ENCODE results near the gene PTPRN2. TPM values are rescaled to one million over a fixed set of nuclear protein-coding genes. Genes with fewer than 3 reads are reported as not detected.

PTPRN2 gene
- total and polyA plus RNA-seq, 2 of the 8 experiments (the other 6 are each of a cell fraction or from before 2014, with no cell fraction given) = 2.6 to 4.5 TPM

DNA sequence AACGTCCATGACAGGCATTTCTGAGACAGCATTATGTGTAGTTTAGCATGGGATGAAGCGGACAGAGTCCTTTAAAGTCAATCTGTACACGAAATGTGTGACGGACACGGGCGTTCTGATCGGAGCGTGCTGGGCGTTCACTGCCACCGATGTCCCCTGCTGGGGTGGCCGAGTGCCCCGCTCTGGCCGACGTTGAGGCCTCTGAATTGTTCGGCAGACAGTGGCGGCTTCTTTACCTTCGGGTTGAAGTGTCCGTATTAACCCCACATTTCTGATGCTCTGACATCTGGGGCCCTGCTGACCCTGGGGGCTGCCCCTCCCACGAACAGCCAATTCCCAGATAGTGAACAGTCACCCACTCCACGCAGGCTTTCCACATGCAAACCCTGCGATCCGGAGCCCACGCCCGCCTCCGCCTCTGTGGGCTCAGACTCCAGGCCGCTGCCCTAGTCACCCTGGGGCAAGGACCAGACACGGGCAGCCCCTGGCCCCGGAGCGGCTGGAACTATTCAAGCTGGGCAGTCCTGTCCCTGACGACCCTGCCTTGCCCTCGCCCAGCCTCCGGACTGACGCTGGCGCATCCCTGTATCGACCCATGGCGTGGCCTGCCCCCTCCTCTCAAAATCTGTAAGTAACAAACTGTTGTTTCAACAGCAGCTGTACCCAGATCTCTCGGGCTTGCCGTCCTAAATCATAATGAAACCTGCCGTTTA lies 445.7 kb downstream of the PTPRN2 start:
- no peak overlapping the region for H3K4ac ChIP-seq (replicated peaks; ENCODE audit: insufficient read length, low read depth, low read length)
- H3K27me3 ChIP-seq (replicated peaks in 1 of 4; ENCODE audit: control insufficient read depth in 3 of 4, extremely low read depth in 1 of 4, insufficient read depth in 3 of 4, low read length in 3 of 4) = no peaks in the 10 kb centered on the region
- H2BK12ac ChIP-seq (ENCODE audit: low read depth, low read length) = no peak overlapping the region
- H3K14ac ChIP-seq (ENCODE audit: insufficient read length) = no peak overlapping the region
- ChIA-PET POLR2A (ENCODE audit: partially characterized antibody) (no interaction called here), CTCF (ENCODE audit: partially characterized antibody) (no interaction called here)
- no peak overlapping the region for H2BK5ac ChIP-seq (ENCODE audit: low read depth, low read length)
- H2AK5ac ChIP-seq (ENCODE audit: low read depth, low read length) = no peak overlapping the region
- H2BK20ac ChIP-seq (ENCODE audit: low read length) = no peak overlapping the region
- no peak overlapping the region for H3K9ac ChIP-seq (replicated peaks in 1 of 4; ENCODE audit: extremely low read depth in 1 of 4, low read depth in 3 of 4, low read length in 3 of 4)
- H2AFZ ChIP-seq (ENCODE audit: low read length) = no peak overlapping the region
- FAIRE-seq = no peak
- WGBS, 2 experiments (ENCODE audit: extremely low coverage in 1 of 2, insufficient coverage in 1 of 2, insufficient read length in 1 of 2, insufficient replicate concordance in 2 of 2, low coverage in 1 of 2, low lambda C conversion rate in 2 of 2, missing lambda C conversion rate in 1 of 2) = 79% methylated on average over 39 of the region's 39 CpGs; no CpG with 5 or more reads in 1 of the 2 experiments
- H3K23ac ChIP-seq (ENCODE audit: insufficient read length) = no peak overlapping the region
- no peak overlapping the region for H3K27ac ChIP-seq (ENCODE audit: low read depth, low read length)
- no peaks in the 10 kb centered on the region for H3K79me2 ChIP-seq (ENCODE audit: control insufficient read depth in 1 of 2, insufficient read depth in 2 of 2, low read length in 2 of 2)
- H3K23me2 ChIP-seq (ENCODE audit: low read depth, low read length) = no peaks in the 10 kb centered on the region
- H3K18ac ChIP-seq (ENCODE audit: extremely low read depth, low read length) = no peak overlapping the region
- H4K8ac ChIP-seq (ENCODE audit: extremely low read depth, insufficient read depth, low read length) = peak overlapping the region; percentile 41
- TF ChIP-seq E2F6 (IDR thresholded peaks at IDR 0.05) (no peak), CBX8 (IDR thresholded peaks at IDR 0.05; ENCODE audit: borderline replicate concordance, low read depth, low read length) (no peak), SUZ12 (IDR thresholded peaks at IDR 0.05; ENCODE audit: low read length) (no peak), TCF12 (IDR thresholded peaks at IDR 0.05; ENCODE audit: low read depth, low read length) (no peak), POU5F1 (IDR thresholded peaks at IDR 0.05; ENCODE audit: low read depth, low read length) (no peak)
- H3K4me2 ChIP-seq (ENCODE audit: insufficient read depth in 1 of 2, low read depth in 2 of 2, low read length in 2 of 2) = no peak overlapping the region
- no peak overlapping the region for H4K5ac ChIP-seq (ENCODE audit: insufficient read length, low read depth, low read length)
- H3K56ac ChIP-seq (replicated peaks; ENCODE audit: insufficient read length, low read depth, low read length) = no peak overlapping the region
- no peak overlapping the region for H3K4me3 ChIP-seq (ENCODE audit: extremely low read depth in 1 of 4, insufficient read depth in 2 of 4, low read depth in 3 of 4, low read length in 4 of 4)
- H3K79me1 ChIP-seq (ENCODE audit: low read depth, low read length) = no peaks in the 10 kb centered on the region
- no peak overlapping the region for H2BK15ac ChIP-seq (ENCODE audit: low read length)
- H3K4me1 ChIP-seq (replicated peaks in 1 of 4; ENCODE audit: control insufficient read depth in 3 of 4, insufficient read depth in 4 of 4, low read length in 3 of 4) = no peaks in the 10 kb centered on the region
- H3K36me3 ChIP-seq (ENCODE audit: control insufficient read depth in 2 of 4, insufficient read depth in 4 of 4, low read length in 3 of 4) = no peaks in the 10 kb centered on the region
- no peak overlapping the region for H4K91ac ChIP-seq (replicated peaks; ENCODE audit: insufficient read length, low read length)
- H4K20me1 ChIP-seq (replicated peaks in 1 of 2; ENCODE audit: control insufficient read depth in 1 of 2, insufficient read depth in 2 of 2, low read length in 2 of 2) = no peaks in the 10 kb centered on the region
- H3K9me3 ChIP-seq (ENCODE audit: insufficient read depth in 2 of 2, low read depth in 1 of 2, low read length in 1 of 2) = peaks cover 5 to 67% of the 10 kb centered on the region in 2 experiments; a peak in 3 of 4 replicates
- no peak for DNase-seq (ENCODE audit: low read depth in 1 of 2, low spot score in 2 of 2)
- no peak overlapping the region for H2BK120ac ChIP-seq (replicated peaks; ENCODE audit: low read depth, low read length)

All from H1 (cell line).